Fibroblast of skin of left biceps (primary cell): Measurements from ENCODE around the gene LZTS3.
A peak's percentile ranks its signal among the peaks of the same experiment; 100 is the strongest.
"Not testable (repeated sequence)": the region's sequence is repeated elsewhere in the genome, so short reads cannot be mapped to it uniquely, and the experiment has no call there.

ENCODE experiments used
- DNase-seq, 2 experiments: peaks; one replicate each; pipeline ENCODE4 v3.0.0-alpha.2; 2013; ENCODE audit warnings: low read depth in 2 of 2

The LZTS3 gene

DNA sequence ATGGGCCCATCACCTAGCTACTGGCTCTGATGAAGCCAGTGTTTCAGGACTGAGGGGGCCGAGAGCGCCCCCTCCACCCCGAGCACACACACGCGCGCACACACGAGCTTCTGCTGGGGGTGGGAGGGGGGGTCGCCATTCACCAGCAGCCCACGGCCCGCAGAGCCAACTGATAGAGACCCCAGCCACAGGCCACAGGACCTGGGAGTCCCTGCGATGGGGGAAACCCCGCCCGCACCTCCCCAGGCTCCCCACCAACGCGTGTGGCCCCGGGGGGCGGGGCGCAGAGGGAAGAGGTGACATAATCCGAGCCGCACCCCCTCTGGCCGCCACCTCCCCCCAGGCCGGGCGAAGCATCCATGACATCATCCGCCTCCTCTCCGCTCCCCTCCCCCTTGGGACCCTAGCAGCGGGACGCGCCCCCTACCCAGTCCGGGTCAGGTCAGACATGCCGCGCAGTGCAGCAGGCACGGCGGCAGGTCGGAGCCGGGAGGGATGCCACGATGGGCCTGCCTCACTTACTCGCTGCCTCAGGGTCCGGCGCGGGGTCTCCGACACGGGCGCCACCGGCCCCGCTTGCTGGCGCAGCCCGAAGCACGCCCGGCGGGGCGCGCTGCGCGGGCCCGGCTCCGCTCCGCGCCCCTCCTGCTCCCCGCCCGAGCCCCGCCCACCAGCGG, at the start of gene LZTS3:
Gene LZTS3 (minus strand): TSS at position 617 of the 677 bp plus-strand sequence. CDS start 6,386 bp downstream, outside the sequence.
- no peak for DNase-seq

DNA sequence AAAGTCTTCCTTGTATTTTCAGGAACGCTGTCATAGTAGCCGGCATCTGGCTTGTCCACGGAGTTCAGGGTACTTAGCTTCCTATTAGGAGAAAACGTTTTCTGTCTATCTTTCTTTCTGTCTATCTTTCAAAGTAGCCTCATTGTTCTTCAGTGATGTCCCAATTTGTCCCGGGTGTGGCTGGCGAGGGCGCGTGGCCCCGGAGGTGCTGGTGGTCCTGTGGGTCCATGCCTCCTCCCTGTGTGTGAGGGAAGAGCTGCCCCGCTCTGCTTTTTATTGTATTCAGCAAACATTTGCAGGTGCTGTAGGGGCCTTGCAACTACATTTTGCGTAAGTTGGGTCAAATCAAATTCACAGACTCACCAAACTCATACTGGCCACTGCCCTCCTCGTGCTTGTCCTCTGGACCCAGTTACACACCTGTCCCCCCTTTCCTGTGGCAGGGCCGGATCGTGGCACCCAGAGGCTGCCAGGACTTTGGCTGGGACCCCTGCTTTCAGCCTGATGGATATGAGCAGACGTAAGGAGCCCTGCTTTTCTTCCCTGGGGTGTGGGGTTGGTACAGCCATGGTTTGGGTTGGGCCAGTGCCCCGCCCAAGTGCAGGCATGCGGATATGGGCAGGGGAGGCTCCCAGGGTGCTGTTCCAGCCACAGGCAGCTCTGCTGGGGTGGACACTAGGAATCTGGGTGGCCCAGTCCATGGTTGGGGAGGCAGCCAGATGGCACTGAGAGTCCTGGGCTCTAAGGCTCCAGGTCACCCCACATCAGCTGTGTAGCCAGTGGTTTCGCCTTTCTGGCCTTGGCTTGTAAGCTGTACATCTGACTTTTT, 48.3 kb upstream of the LZTS3 start:
- no peak for DNase-seq

DNA sequence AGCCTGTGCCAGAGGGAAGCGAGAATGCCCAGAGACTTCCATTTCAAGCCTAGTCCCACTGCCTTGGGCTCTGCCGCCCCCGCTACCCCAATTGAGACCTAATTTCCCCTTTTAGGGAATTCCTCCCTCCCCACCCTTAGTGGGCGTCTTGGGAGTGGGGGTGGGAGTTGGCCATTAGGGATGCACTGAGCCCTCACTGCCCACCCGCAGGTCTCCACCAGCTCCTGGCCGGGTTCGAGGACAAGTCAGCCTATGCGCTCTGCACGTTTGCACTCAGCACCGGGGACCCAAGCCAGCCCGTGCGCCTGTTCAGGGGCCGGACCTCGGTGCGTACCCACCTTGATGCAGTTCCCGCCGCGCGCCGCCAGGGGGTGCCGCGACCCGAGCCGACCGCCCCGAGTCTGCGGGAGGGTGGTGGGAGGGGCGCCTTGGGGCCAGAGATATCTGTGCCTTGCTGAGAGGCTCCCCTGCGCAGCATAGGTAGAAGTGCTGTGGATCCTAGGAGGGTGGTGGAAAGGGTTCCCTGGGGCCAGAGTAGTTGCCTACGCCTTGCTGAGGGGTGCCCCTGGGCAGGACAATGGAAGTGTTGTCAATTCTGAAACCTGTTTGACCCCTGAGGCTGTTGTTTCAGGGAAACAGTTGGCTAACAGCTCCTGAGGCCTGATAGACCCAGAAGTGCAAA, 45.1 kb upstream of the LZTS3 start:
- DNase-seq, result no peak

DNA sequence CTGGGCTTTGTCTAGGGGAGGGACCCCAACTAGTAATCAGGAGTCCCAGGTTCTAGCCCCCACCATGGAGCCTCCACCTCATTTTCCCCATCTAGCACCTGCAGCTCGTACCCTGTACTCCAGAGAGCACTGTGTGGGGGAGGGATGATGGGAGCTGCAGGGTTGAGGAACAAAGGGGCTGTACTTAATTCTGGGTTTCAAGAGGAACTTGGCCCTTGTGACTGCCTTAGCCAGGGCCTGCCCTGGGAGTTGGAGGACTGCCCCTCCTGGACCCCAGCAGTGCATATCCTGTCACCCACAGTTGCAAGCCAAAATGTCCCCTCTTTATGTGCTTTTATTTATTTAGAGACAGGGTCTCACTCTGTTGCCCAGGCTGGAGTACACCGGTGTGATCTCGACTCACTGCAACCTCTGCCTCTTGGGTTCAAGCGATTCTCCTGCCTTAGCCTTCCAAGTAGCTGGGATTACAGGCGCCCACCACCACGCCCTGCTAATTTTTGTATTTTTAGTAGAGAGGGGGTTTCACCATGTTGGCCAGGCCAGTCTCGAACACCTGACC, 42.1 kb upstream of the LZTS3 start:
- not testable (repeated sequence) for DNase-seq

DNA sequence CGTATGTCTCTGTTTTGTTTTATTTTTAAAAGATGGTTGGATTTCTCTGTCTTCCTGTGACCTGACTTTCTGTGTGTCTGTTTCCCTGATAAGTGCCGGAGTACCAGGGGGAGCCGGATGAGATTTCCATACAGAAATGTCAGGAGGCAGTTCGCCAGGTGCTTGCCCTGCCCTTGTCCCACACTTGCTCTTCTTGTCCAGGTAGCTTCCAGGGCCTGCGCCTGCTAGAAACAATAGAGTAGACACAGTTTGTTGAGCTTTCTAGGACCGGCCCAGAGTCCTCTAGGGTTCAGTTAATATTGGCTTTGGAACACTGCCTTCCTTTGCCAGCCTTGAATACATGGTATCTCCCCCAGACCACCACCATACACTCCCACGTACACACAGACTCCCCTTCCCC, 39.9 kb upstream of the LZTS3 start:
- DNase-seq, result no peak

DNA sequence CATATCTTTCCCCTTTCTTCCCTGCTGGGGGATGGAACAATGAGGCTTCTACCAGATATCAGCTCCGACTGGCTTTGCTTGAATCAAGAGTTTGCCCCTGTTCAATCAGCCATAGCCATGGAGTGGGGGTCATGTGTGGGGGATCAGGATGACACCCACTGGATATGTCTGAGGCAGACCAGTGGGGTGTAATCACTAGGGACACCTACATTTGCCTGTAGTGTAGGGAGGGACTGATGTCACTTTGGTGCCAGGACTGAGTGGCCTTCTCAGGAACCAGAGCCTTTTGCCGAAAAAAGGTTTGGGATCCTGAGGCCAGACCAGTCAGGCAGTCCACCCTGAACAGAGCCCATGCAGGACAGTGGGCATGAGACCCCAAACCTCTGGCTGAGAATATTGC, 37.0 kb upstream of the LZTS3 start:
- no peak for DNase-seq

DNA sequence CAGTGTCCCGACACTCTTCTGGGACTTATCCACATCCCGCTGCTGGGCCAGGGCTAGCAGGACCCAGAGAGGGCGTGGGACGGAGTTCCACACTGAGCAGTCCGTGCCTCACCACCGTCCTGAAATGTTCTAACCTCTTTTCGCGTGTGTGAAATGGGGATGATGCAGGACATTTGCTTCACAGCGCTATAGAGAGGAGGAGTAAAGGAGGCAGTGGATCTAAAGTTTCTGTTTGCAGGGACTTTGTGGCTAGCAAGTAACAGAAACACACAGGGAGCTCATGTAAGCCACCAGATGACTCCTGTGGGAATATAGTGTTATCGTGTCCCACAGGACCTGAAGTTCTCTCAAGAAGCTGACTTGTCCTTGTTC, 36.6 kb upstream of the LZTS3 start:
- DNase-seq, result no peak

DNA sequence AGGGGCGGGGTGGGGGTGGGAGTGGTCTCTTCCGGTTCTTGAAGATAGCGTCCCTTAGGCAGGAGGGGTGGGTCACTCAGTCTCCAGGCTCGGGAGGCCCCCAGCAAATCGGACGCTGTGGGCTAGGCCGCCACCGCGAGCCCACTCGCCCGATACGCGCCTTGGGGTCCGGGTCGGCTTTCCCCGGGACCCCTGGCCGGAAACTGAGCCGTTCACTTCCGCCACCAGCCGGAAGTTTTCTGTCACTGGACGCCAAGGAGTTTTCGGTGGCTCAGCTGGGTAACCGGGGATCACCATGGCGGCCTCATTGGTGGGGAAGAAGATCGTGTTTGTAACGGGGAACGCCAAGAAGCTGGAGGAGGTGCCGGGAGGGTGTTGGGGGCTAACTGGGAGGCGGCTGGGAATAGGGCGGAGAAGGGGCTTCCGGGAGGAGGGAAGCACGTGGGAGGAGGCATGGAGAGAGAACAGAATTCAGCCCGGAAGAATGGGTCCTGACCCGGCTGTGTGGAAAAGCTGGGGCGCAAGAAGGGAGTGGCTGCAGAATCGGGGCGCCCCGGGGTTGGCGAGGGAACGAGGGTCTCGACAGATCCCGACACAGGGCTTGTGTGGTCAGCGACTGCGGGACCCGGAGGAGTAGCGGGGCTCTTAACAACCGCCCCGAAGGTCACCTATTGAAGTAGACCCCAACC, 36.1 kb upstream of the LZTS3 start, which contains the start of gene ITPA:
Gene ITPA (plus strand): TSS at position 242 of the 689 bp plus-strand sequence. CDS start 54 bp downstream, at position 296.
- no peak for DNase-seq

DNA sequence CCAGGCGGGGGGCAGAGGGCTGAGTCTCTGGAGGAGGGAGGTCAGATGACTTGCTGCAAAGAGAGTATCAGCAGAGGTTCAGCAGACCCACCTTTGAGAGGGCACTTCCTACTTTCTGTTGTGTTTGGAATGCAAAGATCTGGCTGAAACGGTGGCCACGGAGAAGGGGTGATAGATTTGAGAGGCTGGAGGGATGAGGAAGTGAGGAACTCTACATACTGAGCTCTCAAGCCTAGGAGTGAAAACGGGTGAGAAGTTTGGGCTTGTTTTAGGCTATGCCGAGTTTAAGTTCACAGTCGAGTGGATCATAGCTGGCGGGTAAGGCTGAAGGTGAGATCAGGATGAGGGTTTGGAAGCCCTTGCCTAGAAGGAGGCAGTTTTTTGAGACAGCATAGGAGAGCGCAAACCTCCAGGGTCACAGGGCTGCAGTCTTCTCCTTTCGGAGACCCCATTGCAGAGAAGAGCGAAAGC, 35.5 kb upstream of the LZTS3 start:
- DNase-seq, result no peak

DNA sequence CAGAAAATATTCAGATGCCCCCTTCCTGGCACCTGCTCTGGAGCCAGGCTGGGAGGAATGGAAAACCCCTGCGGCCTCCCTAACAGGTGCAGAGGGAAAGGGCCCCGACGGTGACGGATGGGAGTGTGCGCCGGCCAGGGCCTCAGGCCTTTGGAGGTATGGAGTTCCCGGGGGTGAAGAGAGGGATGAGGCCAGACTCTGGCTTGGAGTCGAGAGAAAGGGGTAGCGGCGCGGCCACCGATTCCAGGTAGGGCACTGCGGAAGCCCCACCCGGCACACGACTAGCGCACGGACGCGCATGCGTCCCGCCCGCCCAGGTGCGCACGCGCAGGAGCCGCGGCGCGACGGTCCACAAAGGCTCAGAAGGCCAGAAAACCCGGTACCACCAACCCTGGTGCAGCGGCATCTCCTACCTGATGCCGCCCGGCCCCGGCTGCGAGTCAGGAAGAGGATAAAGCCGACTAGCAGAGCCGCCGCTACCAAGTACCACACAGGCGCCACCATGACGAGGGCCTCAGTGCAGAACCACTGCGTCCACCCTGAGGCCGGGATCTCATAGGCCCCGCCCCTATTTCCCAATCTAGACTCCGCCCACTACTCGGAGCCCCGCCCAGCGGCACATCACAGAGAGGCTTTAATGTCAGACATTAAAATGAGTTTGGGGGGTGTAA, 30.9 kb upstream of the LZTS3 start, which contains the start of gene DDRGK1:
Gene DDRGK1 (minus strand): TSS at position 559 of the 671 bp plus-strand sequence. CDS start 55 bp downstream, at position 504.
- peak; percentile 32 to 50 for DNase-seq

DNA sequence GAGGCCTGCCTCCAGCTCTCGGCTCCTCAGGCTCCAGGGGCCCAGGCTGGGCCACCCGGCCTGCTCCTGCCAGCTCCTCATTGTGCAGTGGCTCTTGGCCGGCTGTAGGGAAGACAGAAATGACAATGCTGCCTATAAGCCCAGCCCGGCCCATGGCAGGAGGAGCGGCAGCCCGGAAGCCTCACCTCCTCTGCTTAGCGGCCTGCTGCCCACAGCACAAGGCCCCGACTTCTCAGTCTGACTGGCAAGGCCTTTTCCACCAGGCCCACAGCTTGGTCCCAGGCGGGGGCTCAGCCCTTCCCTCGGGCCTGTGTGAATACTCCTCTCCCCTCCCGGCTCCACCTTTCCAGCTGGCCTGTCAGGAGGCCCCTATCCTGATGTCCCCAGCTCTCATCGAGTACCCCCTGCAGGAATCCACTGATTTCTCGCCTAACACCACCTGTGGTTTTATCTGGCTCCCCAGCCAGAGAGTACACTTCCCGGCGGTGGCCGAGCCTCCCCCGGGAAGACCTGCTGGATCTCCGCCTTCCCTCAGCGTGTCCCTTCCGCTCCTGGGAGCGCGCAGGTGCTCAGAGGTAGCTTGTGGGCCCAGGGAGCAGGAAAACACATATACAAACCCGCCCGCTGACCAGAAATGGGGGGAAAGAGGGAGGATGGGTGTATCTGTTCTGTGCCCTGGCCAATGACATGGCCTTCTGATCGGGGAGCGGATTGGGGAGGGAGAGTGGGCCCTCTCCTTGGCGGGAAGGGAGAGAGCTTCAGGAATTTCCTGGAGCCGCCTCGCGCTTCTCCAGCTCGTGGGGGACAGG, 30.2 kb upstream of the LZTS3 start:
- no peak for DNase-seq

DNA sequence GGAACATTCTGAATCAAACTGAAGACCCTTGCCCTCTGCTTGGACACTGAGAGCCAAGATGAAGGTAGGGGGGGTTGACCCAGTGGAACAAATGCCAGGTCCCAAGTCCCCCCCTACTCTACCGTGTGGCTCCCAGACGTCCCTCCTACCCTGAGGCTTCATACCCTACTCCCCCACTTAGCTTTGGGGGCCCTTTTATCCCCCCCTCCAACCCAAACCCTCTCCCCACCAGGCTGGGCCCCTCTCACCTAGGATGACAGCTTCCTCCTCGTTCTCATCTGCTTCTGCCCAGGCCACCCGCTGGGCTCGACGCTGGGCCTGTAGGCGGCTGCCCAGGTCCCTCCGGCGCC, 29.6 kb upstream of the LZTS3 start:
- no peak for DNase-seq

DNA sequence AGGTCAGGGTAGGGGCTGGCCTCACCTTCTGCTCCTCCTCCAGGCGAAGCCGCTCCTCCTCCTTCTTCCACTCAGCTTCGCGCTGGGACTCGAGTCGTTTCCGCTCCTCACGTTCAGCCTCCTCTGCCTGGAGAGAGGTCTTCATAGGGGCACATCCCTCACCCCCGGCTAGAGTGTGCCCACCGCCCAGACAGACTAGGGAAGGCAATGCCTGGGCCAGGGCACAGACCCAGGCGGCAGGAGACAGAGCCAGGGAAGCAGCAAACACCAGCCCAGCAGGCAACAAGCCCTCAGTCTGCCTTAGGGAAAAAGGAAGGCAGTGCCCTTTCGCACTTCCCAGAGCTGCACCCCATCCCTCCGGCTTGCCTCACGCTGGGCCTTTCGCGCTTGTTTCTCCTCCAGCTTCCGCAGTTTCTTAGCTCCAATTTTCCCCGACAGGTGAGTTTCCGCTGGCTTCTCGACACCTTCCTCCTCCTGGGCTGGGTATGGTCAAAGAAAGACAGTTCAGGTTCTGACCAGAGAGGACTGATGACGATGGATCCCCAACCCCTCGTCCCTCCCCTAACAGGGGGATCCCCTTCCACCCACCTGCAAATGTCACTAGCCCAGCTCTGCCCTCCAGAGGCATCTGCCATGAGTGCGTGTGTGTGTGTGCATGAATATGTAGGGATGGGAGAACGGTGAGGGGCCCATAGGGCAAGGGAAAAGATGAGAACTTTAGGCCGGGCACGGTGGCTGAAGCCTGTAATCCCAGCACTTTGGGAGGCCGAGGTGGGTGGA, 26.8 kb upstream of the LZTS3 start:
- DNase-seq, result no peak

DNA sequence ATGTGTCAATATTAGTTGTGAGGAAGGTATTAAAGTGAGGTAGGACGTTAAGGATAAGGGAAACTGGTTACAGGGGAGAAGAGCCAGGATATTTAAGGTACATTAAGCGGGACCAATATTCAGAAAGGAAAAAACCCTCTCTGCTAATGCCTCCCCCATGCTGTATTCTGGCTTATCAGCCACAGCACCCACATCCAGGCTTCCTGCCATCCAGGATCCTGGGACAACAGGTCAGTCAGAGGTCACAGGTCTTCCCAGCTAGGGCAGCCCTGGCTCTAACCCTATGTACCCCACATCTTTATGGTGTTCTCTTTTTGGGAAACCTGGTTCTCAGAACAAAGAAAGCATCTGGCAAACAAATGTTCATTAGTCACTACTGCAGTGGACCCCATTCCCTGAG, 25.9 kb upstream of the LZTS3 start:
- DNase-seq, result no peak

DNA sequence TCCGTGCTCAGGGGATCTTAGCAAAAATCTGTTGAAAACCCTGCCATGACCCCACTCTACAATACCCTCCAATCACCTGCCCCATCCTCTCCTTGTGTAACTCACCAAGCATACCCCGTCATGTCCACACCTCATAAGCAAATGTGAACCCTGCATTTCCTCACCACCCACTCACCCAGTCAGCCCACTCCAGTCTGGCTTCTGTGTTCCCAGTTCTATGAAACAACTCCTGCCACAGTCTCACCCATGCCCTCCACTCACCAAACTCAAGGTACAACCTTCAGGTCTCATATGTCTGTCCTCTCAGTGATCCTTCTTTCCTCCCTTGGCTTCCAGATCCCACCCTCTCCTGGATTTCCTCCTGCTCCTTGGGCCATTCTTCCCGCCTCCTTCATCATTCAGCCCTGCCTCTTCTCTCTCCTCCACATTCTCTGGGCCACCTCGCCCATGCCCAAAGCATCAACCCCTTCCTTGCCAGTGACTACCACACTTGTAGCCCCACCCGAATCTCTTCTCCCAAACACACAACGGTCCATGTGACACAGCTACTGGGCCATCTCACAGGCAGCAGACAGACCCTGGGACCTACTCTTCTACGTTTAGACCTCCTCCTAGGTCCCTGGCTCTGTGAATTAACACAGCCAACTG, 22.4 kb upstream of the LZTS3 start:
- no peak for DNase-seq

DNA sequence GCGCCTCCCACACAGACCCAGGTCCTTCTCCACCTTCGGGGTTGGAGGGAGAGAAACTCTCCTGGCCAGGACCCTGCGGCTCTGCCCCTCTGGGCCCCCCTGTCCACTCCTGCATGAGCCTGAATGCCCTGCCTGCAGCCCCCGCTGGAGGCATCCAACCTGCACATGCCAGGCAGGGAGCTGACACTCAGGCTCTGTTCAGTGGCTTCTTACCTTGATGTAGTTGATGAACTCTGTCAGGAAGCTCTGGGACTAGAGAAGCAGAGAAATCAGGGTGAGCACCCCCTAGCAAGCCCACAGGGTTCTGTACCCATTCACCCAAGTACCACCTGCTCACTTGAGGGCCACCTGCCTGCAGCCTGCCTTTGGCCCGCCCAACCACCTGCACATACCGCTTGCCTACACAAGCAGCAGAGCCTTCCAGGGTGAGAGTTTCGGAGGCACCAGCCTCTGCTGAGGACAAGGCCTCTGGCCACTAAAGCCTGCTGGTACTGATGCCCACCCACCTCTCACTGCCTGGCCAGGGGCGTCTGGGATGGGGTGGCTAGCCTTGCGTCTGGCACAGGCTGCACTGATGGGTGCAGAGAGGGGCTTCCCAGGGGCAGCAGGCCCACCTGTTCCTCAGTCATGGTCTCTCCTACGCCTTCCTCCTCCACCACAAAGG, 21.4 kb upstream of the LZTS3 start:
- DNase-seq, result no peak

DNA sequence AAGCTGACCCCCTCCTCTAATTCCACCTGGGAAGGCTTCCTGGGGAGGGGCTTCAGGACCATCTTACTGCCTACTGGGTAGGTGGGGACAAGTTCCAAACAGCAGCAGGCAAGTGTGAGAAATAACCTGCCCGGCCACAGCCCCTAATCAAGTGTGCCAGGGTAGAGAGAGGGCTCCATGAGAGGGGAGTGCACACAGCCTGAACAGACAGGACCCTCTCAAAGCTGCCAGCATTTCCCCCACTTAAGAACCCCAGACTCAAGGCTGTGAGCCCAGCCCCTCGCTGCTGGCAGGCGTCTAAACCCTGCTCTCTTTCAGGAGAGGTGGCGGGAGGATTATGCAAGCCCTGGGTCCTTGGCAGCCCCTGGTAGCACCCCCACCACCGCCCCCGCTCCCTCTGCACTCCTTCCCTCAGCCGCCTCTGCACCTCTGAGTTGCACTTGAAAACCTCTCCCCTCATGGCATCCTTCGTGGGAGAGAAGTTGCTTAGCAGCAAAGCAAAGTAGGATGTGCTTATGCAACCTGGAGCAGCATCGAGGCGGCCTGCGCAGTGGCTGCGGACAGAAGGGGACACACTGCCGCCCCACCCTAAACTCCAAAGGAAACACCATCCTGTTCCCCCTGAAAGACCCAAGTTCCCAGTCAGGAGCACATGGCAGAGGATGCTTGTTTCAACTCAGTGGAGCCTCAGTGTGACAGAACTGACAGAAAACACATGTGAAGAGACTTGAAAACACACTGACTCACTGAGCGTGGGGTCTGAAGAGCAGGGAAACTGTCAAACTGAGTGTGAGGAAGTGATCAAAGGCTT, 20.7 kb upstream of the LZTS3 start:
- DNase-seq, result no peak
